ENCODE measurements around the gene ADCY10. TPM values are rescaled to one million over a fixed set of nuclear protein-coding genes. Genes with fewer than 3 reads are reported as not detected.

ADCY10 gene
- total RNA-seq, 1 donor: not detected

DNA sequence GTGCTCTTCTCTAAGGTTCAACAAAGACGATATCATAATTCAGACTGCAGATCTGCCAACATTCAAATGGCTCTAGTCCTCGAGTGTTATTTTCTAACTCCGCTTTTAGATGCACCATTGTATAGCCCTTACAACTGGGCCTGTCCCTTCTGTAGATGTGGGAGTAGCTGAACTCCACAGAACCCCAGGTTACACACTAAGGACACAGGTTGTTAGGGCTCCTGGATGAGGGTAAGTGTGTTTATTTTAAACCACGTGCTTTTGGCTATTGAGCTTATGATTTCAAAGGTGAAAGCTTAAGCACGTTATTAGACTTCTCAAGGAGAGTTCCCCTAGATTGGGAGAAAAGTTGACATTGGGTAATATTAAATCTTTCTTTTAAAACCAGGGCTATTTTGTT is 127.4 kb downstream of the ADCY10 start:
- Histone ChIP-seq H3K4me1 (ENCODE audit: insufficient read depth, low read length) (peaks cover 5% of the 10 kb centered on the region), H3K9me3 (ENCODE audit: low read depth, low read length) (no peaks in the 10 kb centered on the region), H3K4me3 (ENCODE audit: low read length) (no peak overlapping the region), H3K27me3 (ENCODE audit: insufficient read depth, low read length) (no peaks in the 10 kb centered on the region)

- Histone ChIP-seq H3K4me1 (ENCODE audit: insufficient read depth, low read length) (no peaks in the 10 kb centered on the region), H3K27me3 (ENCODE audit: insufficient read depth, low read length) (no peaks in the 10 kb centered on the region), H3K4me3 (ENCODE audit: low read length) (no peak overlapping the region), H3K9me3 (ENCODE audit: low read depth, low read length) (no peaks in the 10 kb centered on the region)
Measured at GRCh38 chr1:167784876-167785550, 128.9 kb downstream of the ADCY10 start.

GRCh38 chr1:167782946-167783345 is 131.0 kb downstream of the ADCY10 start:
- no peaks in the 10 kb centered on the region for H3K4me1 ChIP-seq (ENCODE audit: insufficient read depth, low read length)
- no peak overlapping the region for H3K4me3 ChIP-seq (ENCODE audit: low read length)
- H3K9me3 ChIP-seq (ENCODE audit: low read depth, low read length): no peaks in the 10 kb centered on the region

GRCh38 chr1:167781558-167781957 is 132.4 kb downstream of the ADCY10 start:
- Histone ChIP-seq H3K4me1 (ENCODE audit: insufficient read depth, low read length) (no peaks in the 10 kb centered on the region), H3K4me3 (ENCODE audit: low read length) (no peak overlapping the region), H3K9me3 (ENCODE audit: low read depth, low read length) (no peaks in the 10 kb centered on the region)

More at GRCh38 chr1:167782946-167783345, 131.0 kb downstream of the ADCY10 start:
- no peaks in the 10 kb centered on the region for H3K27me3 ChIP-seq (ENCODE audit: insufficient read depth, low read length)

DNA sequence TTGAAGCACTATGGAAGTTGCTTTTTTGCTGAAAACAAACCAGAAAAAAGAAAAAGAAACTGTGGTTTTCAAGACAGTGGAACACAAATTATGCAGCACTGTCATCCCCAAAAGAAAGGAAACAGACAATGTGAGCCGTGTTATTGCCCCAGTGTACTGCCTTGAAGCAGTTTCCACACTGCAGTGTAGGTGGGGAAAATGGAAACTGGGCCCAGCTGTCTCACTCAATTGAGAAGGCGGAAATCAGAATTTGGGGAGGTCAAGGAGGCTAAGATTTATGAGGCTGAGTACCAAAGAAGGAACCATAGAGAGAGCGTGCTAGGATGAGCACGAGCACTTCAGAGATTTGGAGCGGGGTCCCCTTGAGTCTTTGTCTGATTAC is 136.7 kb downstream of the ADCY10 start:
- H3K4me3 ChIP-seq (ENCODE audit: low read length): no peak overlapping the region
- no peaks in the 10 kb centered on the region for H3K4me1 ChIP-seq (ENCODE audit: insufficient read depth, low read length)
- H3K9me3 ChIP-seq (ENCODE audit: low read depth, low read length): no peaks in the 10 kb centered on the region
- H3K27me3 ChIP-seq (ENCODE audit: insufficient read depth, low read length): no peaks in the 10 kb centered on the region

More at GRCh38 chr1:167781558-167781957, 132.4 kb downstream of the ADCY10 start:
- H3K27me3 ChIP-seq (ENCODE audit: insufficient read depth, low read length): no peaks in the 10 kb centered on the region

DNA sequence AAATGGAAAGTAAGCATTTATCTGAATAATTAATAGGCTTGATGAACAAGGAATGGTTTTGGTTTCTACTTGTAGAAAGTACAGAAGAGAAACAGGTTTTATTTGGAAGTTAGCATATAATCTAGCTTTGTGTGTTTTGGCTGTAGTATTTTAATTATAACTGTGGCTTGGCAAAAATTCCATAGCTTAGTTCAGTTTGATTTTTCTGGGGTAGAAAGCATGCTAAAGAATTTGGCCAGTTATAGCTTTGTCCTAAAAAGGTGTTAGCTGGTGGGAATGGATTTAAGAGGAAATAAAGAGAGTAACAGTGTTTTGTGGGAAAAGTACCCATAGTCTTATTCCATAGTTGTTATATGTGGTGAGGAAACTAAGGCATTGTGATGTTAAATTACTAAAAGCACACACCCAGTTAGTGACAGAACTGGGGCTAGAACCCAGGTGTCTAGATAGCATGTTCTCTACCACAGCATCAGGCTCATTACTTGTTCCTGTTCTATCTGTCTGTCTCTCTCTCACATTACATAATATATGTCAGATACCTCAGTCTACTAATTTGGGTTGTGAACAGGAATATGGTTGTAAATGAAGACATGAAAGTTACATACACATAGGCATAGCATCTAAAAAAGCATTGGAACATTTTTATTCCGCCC is 137.2 kb downstream of the ADCY10 start:
- Histone ChIP-seq H3K4me3 (ENCODE audit: low read length) (no peak overlapping the region), H3K27me3 (ENCODE audit: insufficient read depth, low read length) (no peaks in the 10 kb centered on the region), H3K4me1 (ENCODE audit: insufficient read depth, low read length) (no peaks in the 10 kb centered on the region), H3K9me3 (ENCODE audit: low read depth, low read length) (no peaks in the 10 kb centered on the region)

- H3K4me1 ChIP-seq (ENCODE audit: insufficient read depth, low read length): no peaks in the 10 kb centered on the region
- H3K9me3 ChIP-seq (ENCODE audit: low read depth, low read length): no peaks in the 10 kb centered on the region
- no peaks in the 10 kb centered on the region for H3K27me3 ChIP-seq (ENCODE audit: insufficient read depth, low read length)
- no peak overlapping the region for H3K4me3 ChIP-seq (ENCODE audit: low read length)
Measured at GRCh38 chr1:167776151-167776550, 137.8 kb downstream of the ADCY10 start.

- Histone ChIP-seq H3K4me3 (ENCODE audit: low read length) (no peak overlapping the region), H3K27me3 (ENCODE audit: insufficient read depth, low read length) (no peaks in the 10 kb centered on the region), H3K4me1 (ENCODE audit: insufficient read depth, low read length) (no peaks in the 10 kb centered on the region), H3K9me3 (ENCODE audit: low read depth, low read length) (no peaks in the 10 kb centered on the region)
Measured at GRCh38 chr1:167775178-167775577, 138.8 kb downstream of the ADCY10 start.

DNA sequence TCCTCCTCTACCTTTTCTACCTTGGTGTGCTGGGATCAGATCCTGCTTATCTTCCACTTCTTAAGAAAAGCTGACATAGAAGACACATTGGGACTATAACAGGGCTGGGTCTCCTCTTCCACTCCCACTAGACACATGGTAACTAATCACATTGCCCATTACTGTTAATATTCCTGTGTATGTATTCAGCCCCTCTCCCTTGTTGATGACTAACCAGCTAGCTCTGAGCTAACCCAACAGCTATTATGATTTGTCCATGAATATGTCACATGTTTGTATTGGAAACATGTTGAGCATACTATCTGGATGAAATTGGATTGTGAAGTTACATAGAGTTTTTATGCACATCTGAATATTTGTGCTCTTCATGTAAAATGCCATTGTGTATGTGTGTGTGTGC is 139.2 kb downstream of the ADCY10 start:
- Histone ChIP-seq H3K9me3 (ENCODE audit: low read depth, low read length) (no peaks in the 10 kb centered on the region), H3K27me3 (ENCODE audit: insufficient read depth, low read length) (no peaks in the 10 kb centered on the region), H3K4me1 (ENCODE audit: insufficient read depth, low read length) (no peaks in the 10 kb centered on the region), H3K4me3 (ENCODE audit: low read length) (no peak overlapping the region)

GRCh38 chr1:167773516-167773915 is 140.4 kb downstream of the ADCY10 start:
- no peak overlapping the region for H3K4me3 ChIP-seq (ENCODE audit: low read length)
- H3K27me3 ChIP-seq (ENCODE audit: insufficient read depth, low read length): no peaks in the 10 kb centered on the region
- H3K4me1 ChIP-seq (ENCODE audit: insufficient read depth, low read length): no peaks in the 10 kb centered on the region
- H3K9me3 ChIP-seq (ENCODE audit: low read depth, low read length): no peaks in the 10 kb centered on the region

DNA sequence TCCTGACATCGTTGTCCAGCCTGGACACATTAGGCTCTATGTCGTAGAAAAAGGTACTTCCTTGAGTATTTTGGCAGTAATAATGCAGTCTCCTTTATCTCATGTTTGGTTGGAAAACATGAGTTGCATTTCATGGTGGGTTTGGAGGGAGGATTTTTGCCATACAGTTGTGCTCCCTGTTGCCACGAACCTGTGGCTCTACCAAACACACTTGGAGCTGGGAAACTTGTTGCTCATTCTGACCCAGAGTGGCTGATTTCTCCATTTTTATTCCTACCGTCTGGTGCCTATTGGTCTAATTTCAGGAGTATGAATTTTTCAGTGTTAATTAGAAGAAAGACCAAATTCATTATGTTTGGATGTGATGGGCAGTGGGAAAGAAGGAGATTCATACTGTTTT is 141.5 kb downstream of the ADCY10 start:
- H3K9me3 ChIP-seq (ENCODE audit: low read depth, low read length): no peaks in the 10 kb centered on the region
- H3K4me1 ChIP-seq (ENCODE audit: insufficient read depth, low read length): peaks cover 8% of the 10 kb centered on the region
- H3K27me3 ChIP-seq (ENCODE audit: insufficient read depth, low read length): no peaks in the 10 kb centered on the region
- no peak overlapping the region for H3K4me3 ChIP-seq (ENCODE audit: low read length)

DNA sequence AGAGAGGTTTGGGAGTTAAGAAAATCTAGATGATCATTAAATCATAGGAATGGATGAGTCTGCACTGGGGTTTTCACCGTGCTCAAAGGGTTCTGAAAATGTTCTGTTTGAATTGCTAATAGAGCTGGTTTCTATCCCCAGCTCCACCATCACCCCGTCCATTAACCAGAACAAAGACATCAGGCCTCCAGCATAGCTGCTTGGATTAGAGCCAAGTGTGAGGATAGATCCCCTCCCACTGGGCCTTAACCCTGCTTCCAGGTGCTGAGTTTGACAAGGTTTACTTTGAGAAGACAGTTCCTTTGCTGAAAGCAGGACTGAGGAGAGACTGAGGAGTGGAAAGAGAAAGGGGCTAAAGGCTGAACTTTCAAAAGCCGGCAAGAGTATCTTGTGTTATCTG is 143.8 kb downstream of the ADCY10 start:
- no peak overlapping the region for H3K4me3 ChIP-seq (ENCODE audit: low read length)
- peaks cover 14% of the 10 kb centered on the region for H3K4me1 ChIP-seq (ENCODE audit: insufficient read depth, low read length)
- H3K27me3 ChIP-seq (ENCODE audit: insufficient read depth, low read length): no peaks in the 10 kb centered on the region
- H3K9me3 ChIP-seq (ENCODE audit: low read depth, low read length): no peaks in the 10 kb centered on the region

- no peaks in the 10 kb centered on the region for H3K9me3 ChIP-seq (ENCODE audit: low read depth, low read length)
Measured at GRCh38 chr1:167767761-167768160, 146.2 kb downstream of the ADCY10 start.

DNA sequence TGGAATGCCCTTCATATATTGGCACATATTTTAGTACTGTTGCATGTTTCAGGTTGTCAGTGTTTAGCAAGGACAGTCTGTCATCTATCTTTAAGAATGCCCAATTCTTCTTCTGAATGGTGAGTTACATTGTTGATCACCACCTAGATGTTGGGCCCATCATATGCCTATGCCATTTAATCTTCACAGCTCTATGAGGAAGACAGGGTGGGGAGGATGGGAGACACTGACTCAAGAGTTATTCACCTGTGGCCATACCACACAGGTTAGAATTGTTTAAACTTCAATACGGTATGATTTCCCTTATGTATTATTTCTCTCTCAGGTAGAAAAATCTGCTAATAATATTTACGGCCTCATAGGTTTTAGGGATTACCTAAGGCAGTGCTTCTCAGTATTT is 147.4 kb downstream of the ADCY10 start:
- H3K4me3 ChIP-seq (ENCODE audit: low read length): no peak overlapping the region
- H3K27me3 ChIP-seq (ENCODE audit: insufficient read depth, low read length): no peaks in the 10 kb centered on the region
- no peaks in the 10 kb centered on the region for H3K9me3 ChIP-seq (ENCODE audit: low read depth, low read length)
- peaks cover 29% of the 10 kb centered on the region for H3K4me1 ChIP-seq (ENCODE audit: insufficient read depth, low read length)

More at GRCh38 chr1:167767761-167768160, 146.2 kb downstream of the ADCY10 start:
- H3K4me3 ChIP-seq (ENCODE audit: low read length): no peak overlapping the region
- no peaks in the 10 kb centered on the region for H3K27me3 ChIP-seq (ENCODE audit: insufficient read depth, low read length)
- peaks cover 19% of the 10 kb centered on the region for H3K4me1 ChIP-seq (ENCODE audit: insufficient read depth, low read length)

DNA sequence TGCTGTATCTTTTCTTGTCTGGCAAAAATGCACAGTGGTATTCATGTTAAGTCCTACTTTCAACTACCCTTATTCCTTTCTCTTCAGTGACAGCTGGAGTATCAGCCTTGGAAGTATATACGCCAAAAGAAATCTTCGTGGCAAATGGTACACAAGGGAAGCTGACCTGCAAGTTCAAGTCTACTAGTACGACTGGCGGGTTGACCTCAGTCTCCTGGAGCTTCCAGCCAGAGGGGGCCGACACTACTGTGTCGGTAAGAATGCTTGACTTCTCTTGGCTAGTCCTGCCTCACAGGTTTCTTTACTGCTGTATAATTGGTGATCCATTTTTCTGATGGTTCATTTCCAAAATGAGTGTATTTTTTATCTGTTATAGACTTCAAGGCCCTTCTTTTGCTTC is 148.4 kb downstream of the ADCY10 start:
- no peaks in the 10 kb centered on the region for H3K27me3 ChIP-seq (ENCODE audit: insufficient read depth, low read length)
- H3K9me3 ChIP-seq (ENCODE audit: low read depth, low read length): no peaks in the 10 kb centered on the region
- H3K4me3 ChIP-seq (ENCODE audit: low read length): no peak overlapping the region
- peaks cover 34% of the 10 kb centered on the region for H3K4me1 ChIP-seq (ENCODE audit: insufficient read depth, low read length)

Data from mononuclear cell (primary cell).